Fibroblast of the aortic adventitia (primary cell): Measurements from ENCODE around the gene CCK. TPM values are rescaled to one million over a fixed set of nuclear protein-coding genes. Genes with fewer than 3 reads are reported as not detected.

Source experiments
- DNase-seq: peaks from one replicate; pipeline ENCODE4 v3.0.0-alpha.2; 2010; ENCODE audit warnings: low read depth
- H3K4me3 ChIP-seq: 2 replicates; pipeline ENCODE4 v1.5.1; 2011; ENCODE audit warnings: low read depth, mild to moderate bottlenecking, control low read depth, low read length, moderate library complexity
- total RNA-seq: library from RNA; depleted of rRNA; stranded (reverse); fragments of >200 nt; gene quantifications from 2 replicates; pipeline ENCODE4 v1.2.3, GENCODE V29; 2012; ENCODE audit warnings: low replicate concordance
- TF ChIP-seq, protein P1 (sequence below): IDR thresholded peaks from 2 replicates; pipeline ENCODE4 v1.5.1; 2011; ENCODE audit warnings: mild to moderate bottlenecking, low read length, control low read depth, inconsistent platforms; ENCODE audit not compliant: insufficient read depth

The CCK gene
- total RNA-seq, 1 donor: 2.3 TPM

DNA sequence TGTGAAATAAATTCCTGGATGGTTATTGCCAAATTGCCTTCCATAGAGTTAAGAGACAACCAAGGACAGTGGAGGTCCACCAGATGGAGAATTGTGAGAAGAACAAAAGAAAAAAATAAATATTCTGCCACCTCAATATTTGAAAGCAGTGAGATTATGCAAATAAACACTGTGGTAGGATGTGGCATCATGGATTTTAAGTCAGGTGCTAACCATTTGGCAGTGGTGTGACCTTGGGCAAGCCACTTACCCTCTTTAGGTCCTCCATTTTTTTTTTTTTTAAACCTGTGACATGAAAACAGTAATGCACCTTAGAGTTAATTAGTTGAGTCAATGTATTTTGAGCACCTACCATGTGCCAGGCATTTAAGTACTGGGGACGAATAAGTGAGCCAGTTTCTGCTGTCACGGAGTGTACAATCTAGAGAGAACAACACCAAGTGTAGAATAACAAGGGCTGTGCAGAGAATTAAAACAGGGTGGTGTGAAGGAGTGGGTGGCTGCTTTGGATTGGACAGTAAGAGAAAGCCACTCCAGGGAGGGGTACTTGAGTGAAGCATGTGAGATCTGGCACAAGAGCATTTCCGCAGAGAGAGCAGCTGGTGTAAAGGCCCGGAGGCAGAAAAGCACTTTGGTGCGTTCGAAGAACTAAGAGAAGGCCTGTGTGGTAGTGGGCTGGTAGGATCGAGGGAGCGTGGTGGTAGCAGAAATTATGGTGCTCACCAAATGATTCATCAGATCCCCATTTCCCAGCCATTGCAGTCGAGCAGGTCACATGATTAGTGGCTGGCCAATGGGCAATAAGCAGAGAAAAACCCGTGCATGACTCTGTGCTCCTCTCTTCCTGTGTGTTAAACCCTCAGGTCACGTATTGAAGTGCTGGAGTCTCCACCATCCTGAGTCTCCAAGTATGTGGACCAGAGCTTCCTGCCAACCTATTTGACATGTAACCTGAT, 39.2 kb downstream of the CCK start:
- TF ChIP-seq, protein P1, sequence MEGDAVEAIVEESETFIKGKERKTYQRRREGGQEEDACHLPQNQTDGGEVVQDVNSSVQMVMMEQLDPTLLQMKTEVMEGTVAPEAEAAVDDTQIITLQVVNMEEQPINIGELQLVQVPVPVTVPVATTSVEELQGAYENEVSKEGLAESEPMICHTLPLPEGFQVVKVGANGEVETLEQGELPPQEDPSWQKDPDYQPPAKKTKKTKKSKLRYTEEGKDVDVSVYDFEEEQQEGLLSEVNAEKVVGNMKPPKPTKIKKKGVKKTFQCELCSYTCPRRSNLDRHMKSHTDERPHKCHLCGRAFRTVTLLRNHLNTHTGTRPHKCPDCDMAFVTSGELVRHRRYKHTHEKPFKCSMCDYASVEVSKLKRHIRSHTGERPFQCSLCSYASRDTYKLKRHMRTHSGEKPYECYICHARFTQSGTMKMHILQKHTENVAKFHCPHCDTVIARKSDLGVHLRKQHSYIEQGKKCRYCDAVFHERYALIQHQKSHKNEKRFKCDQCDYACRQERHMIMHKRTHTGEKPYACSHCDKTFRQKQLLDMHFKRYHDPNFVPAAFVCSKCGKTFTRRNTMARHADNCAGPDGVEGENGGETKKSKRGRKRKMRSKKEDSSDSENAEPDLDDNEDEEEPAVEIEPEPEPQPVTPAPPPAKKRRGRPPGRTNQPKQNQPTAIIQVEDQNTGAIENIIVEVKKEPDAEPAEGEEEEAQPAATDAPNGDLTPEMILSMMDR: no peak
- H3K4me3 ChIP-seq: no peak overlapping the region
- DNase-seq: no peak

DNA sequence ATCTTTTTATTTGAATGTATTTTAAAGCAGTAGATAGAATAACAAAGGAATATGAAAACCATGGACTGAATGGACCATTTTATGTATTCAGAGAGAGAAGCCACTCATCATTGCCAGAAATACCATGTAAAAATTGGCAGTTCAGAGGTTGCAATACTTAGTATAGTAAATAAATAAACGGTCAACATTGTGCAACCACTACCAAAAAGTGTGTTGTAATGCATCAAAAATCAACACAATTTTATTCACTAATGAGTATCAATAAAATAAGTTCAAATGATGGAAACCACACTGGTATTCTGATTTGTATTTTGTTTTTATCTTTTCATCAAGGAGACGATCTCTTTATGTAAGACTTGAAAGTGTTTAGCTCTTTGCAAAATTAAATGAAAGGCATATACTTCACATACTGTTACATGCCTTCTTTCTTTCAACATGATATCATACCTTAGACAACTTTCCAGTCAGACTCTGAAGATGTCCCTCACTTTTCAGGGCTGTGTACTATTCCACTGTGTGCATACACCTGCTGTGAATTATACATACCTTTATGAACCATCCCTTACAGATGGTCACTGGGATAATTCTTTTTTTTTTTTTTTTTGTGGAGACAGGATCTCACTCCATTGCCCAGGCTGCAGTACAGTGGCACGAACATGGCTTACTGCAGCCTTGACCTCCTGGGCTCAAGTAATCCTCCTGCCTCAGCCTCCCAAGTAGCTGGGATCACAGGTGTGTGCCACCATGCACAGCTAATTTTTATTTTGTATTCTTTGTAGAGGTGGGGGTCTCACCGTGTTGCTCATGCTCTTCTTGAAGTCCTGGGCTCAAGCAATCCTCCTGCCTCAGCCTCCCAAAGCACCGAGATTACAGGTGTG, 40.3 kb downstream of the CCK start:
- TF ChIP-seq, protein P1: no peak
- no peak for DNase-seq
- no peak overlapping the region for H3K4me3 ChIP-seq

DNA sequence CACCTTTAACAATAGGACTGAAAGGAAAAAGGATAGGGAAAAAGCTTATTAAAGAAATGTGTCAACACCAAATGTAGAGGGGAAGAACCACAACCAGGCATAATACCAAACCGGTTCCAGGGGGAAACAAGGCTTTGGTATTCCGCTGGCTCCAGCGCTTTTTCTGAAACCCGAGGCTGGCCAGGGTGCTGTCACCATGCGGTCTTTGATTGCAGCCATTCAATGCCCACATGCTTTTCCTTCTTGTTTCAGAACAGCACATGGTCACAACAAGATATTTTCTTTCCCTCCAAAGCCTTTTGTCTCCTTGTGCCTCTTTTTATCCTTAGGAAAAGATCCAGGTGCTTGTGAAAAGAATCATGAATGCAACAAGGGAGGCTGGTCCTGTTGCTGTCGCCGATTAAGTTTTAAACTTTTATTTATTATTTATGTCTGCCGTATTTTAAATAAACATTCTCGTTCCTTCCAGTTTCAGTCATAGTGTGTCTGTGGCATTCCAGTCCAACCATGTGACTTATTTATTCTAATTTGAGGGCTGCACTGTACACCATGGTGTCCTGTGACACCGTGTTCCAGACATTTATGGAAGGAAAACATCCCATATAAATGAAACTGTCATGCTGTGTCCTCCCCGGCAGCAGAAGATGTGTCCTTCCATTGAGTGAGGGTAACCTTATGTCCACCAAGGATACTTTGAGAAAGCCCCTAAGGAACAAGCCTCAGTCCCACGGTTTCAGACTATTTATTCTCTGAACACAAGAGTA, 41.1 kb downstream of the CCK start:
- no peak overlapping the region for H3K4me3 ChIP-seq
- no peak for DNase-seq
- TF ChIP-seq, protein P1: no peak

- DNase-seq: no peak
- TF ChIP-seq, protein P1: no peak
- H3K4me3 ChIP-seq: no peak overlapping the region
Measured at GRCh38 chr3:42224178-42224577, 41.8 kb downstream of the CCK start.

DNA sequence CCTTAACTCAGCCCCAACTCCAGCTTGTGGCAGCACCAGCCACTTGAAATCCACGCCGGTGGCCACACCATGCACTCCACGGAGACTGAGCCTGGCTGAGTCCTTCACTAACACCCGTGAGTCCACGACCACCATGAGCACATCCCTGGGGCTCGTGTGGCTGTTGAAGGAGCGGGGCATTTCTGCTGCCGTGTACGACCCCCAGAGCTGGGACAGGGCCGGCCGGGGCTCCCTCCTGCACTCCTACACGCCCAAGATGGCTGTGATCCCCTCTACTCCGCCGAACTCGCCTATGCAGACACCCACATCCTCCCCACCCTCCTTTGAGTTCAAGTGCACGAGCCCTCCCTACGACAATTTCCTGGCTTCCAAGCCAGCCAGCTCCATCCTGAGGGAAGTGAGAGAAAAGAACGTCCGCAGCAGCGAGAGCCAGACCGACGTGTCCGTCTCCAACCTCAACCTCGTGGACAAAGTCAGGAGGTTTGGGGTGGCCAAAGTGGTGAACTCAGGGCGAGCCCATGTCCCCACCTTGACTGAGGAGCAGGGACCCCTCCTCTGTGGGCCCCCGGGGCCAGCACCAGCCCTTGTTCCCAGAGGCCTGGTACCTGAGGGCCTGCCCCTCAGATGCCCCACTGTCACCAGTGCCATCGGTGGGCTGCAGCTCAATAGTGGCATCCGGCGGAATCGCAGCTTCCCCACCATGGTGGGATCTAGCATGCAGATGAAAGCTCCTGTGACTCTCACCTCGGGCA, 42.9 kb downstream of the CCK start:
- TF ChIP-seq, protein P1: no peak
- no peak for DNase-seq
- no peak overlapping the region for H3K4me3 ChIP-seq
